ENCODE data around the gene AGBL1. TPM values are rescaled to one million over a fixed set of nuclear protein-coding genes. Genes with fewer than 3 reads are reported as not detected.

The AGBL1 gene
- total RNA-seq, 2 donors from 2014 or later, result not detected

- Histone ChIP-seq H3K27ac (no peak overlapping the region), H3K4me1 (no peaks in the 10 kb centered on the region), H3K27me3 (no peaks in the 10 kb centered on the region), H3K36me3 (replicated peaks in 1 of 2; ENCODE audit: insufficient read depth in 1 of 2, low read depth in 2 of 2) (no peaks in the 10 kb centered on the region), H3K4me3 (no peak overlapping the region), H3K9me3 (no peaks in the 10 kb centered on the region)
- intact Hi-C loops (cut with DNase I), result no loop called here
- TF ChIP-seq, protein P1, sequence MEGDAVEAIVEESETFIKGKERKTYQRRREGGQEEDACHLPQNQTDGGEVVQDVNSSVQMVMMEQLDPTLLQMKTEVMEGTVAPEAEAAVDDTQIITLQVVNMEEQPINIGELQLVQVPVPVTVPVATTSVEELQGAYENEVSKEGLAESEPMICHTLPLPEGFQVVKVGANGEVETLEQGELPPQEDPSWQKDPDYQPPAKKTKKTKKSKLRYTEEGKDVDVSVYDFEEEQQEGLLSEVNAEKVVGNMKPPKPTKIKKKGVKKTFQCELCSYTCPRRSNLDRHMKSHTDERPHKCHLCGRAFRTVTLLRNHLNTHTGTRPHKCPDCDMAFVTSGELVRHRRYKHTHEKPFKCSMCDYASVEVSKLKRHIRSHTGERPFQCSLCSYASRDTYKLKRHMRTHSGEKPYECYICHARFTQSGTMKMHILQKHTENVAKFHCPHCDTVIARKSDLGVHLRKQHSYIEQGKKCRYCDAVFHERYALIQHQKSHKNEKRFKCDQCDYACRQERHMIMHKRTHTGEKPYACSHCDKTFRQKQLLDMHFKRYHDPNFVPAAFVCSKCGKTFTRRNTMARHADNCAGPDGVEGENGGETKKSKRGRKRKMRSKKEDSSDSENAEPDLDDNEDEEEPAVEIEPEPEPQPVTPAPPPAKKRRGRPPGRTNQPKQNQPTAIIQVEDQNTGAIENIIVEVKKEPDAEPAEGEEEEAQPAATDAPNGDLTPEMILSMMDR (IDR thresholded peaks at IDR 0.05), result no peak
- TF ChIP-seq POLR2A (IDR thresholded peaks at IDR 0.05), result no peak
- WGBS, 2 donors, result 35 to 38% methylated on average over 4 of the region's 4 CpGs
- no peak for DNase-seq
- ATAC-seq, result no peak
Observed at GRCh38 chr15:86837294-86838061, 757.8 kb downstream of the AGBL1 start.

DNA sequence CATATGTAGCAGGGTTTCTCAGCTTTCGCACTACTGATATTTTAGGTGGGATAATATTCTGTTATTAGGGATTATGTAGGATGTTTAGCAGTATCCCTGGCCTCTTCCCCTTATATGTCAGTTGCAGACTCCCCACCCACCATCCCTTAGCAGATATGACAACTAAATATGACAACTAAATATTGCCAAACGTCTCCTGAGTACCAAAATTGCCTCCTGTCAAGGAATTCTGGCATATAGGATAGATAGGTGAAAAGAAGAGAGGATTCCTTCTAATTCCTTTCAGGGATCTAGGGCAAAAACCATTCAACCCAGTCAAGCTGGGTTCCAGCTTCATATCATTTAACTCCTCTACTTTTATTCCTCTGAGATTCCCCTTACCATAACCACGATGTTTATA lies 759.8 kb downstream of the AGBL1 start:
- 51 to 61% methylated on average over 3 of the region's 3 CpGs for WGBS, 2 donors
- no peaks in the 10 kb centered on the region for H3K9me3 ChIP-seq
- ATAC-seq (no peak), DNase-seq (no peak)
- intact Hi-C loops (cut with DNase I), result no loop called here
- TF ChIP-seq POLR2A (IDR thresholded peaks at IDR 0.05), result no peak
- no peaks in the 10 kb centered on the region for H3K27me3 ChIP-seq
- H3K36me3 ChIP-seq (replicated peaks in 1 of 2; ENCODE audit: insufficient read depth in 1 of 2, low read depth in 2 of 2), result no peaks in the 10 kb centered on the region
- no peak overlapping the region for H3K27ac ChIP-seq
- H3K4me1 ChIP-seq, result no peaks in the 10 kb centered on the region
- H3K4me3 ChIP-seq, result no peak overlapping the region

DNA sequence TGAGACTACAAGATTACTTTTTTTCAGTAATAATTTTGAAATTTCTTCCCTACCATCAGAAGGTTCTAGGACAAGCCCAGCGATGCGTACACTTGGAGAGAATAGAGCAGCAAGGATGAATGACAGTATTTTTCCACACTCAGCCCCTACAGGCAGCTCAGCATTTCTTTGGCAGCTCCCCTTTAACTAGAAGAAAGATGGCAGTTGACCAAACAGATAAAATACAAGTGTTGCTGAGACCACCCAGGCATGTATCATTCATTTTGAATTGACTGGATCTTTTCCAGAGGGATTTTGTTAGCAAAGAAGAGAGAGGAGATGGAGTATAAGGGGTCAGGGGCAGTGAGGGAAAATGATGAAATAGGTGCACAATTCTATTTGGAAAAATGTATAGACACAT lies 761.3 kb downstream of the AGBL1 start:
- WGBS, 2 donors, result 44 to 57% methylated on average over 2 of the region's 2 CpGs
- TF ChIP-seq POLR2A (IDR thresholded peaks at IDR 0.05), result no peak
- TF ChIP-seq, protein P1 (IDR thresholded peaks at IDR 0.05), result no peak
- Histone ChIP-seq H3K9me3 (no peaks in the 10 kb centered on the region), H3K4me3 (no peak overlapping the region), H3K27ac (no peak overlapping the region), H3K4me1 (no peaks in the 10 kb centered on the region), H3K27me3 (no peaks in the 10 kb centered on the region), H3K36me3 (replicated peaks in 1 of 2; ENCODE audit: insufficient read depth in 1 of 2, low read depth in 2 of 2) (no peaks in the 10 kb centered on the region)
- no peak for DNase-seq
- no peak for ATAC-seq
- intact Hi-C loops (cut with DNase I), result no loop called here

GRCh38 chr15:86842199-86842598 lies 762.5 kb downstream of the AGBL1 start:
- 61 to 67% methylated on average over 1 of the region's 1 CpG for WGBS, 2 donors
- no peak overlapping the region for H3K4me3 ChIP-seq
- no peak for DNase-seq
- no peaks in the 10 kb centered on the region for H3K36me3 ChIP-seq (replicated peaks in 1 of 2; ENCODE audit: insufficient read depth in 1 of 2, low read depth in 2 of 2)
- no peaks in the 10 kb centered on the region for H3K9me3 ChIP-seq
- H3K27me3 ChIP-seq, result no peaks in the 10 kb centered on the region
- H3K4me1 ChIP-seq, result no peaks in the 10 kb centered on the region
- intact Hi-C loops (cut with DNase I), result no loop called here
- TF ChIP-seq, protein P1 (IDR thresholded peaks at IDR 0.05), result no peak
- no peak for TF ChIP-seq POLR2A (IDR thresholded peaks at IDR 0.05)
- H3K27ac ChIP-seq, result no peak overlapping the region
- ATAC-seq, result no peak

DNA sequence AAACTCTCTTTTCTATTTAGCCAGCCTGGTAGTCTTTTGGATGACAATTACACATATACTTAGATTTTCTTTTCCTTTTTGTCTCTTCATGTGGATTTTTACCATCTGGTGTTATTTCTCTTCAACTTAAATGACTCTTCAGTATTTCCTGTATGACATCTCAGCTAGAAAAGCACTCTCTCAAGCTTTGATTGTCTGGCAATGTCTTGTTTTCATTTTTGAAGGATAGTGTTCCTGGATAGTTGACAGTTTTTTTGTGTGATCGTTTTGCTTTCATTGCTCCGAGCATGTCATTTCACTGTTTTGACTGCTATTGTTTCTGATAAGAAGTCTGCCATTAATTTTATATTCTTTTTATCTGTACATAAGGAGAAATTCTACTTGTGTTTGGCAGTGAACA lies 766.4 kb downstream of the AGBL1 start:
- no peaks in the 10 kb centered on the region for H3K27me3 ChIP-seq
- ATAC-seq (no peak), DNase-seq (no peak)
- TF ChIP-seq POLR2A (IDR thresholded peaks at IDR 0.05), result no peak
- TF ChIP-seq, protein P1 (IDR thresholded peaks at IDR 0.05), result no peak
- no peaks in the 10 kb centered on the region for H3K36me3 ChIP-seq (replicated peaks in 1 of 2; ENCODE audit: insufficient read depth in 1 of 2, low read depth in 2 of 2)
- H3K4me1 ChIP-seq, result no peaks in the 10 kb centered on the region
- intact Hi-C loops (cut with DNase I), result no loop called here
- H3K27ac ChIP-seq, result no peak overlapping the region
- no peak overlapping the region for H3K4me3 ChIP-seq
- H3K9me3 ChIP-seq, result no peaks in the 10 kb centered on the region
- 61 to 65% methylated on average over 2 of the region's 2 CpGs for WGBS, 2 donors
